PFSK-1 (cell line): ENCODE measurements around the gene ARHGAP42.

Experiments used
- FOXP2 ChIP-seq: optimal IDR thresholded peaks from 2 replicates; pipeline ENCODE3; 2011; ENCODE audit warnings: borderline replicate concordance, control low read depth, inconsistent platforms; ENCODE audit not compliant: insufficient read depth; ENCODE audit errors: extremely low read length, extremely low read depth
- POLR2AphosphoS5 ChIP-seq: IDR thresholded peaks from 2 replicates; pipeline ENCODE4 v1.6.1; 2012; ENCODE audit warnings: low read depth, mild to moderate bottlenecking, control low read depth, low read length, moderate library complexity
- SIN3A ChIP-seq: IDR thresholded peaks from 2 replicates; pipeline ENCODE4 v1.6.1; 2012; ENCODE audit warnings: mild to moderate bottlenecking, low read length, moderate library complexity, borderline replicate concordance; ENCODE audit not compliant: insufficient read depth
- TAF1 ChIP-seq: IDR thresholded peaks from 2 replicates; pipeline ENCODE4 v1.6.1; 2012; ENCODE audit warnings: low read length, control low read depth, borderline replicate concordance; ENCODE audit not compliant: insufficient read depth
- TF ChIP-seq, protein P1 (sequence below), 2 experiments: IDR thresholded peaks; 2 replicates each; pipeline versions ENCODE4 v1.6.1 to v1.8.0; 2011 to 2012; ENCODE audit warnings: low read depth in 2 of 2, low read length in 2 of 2, control low read depth in 1 of 2, inconsistent platforms in 1 of 2, mild to moderate bottlenecking in 1 of 2, moderate library complexity in 1 of 2; ENCODE audit not compliant: insufficient read depth in 1 of 2

The ARHGAP42 gene

DNA sequence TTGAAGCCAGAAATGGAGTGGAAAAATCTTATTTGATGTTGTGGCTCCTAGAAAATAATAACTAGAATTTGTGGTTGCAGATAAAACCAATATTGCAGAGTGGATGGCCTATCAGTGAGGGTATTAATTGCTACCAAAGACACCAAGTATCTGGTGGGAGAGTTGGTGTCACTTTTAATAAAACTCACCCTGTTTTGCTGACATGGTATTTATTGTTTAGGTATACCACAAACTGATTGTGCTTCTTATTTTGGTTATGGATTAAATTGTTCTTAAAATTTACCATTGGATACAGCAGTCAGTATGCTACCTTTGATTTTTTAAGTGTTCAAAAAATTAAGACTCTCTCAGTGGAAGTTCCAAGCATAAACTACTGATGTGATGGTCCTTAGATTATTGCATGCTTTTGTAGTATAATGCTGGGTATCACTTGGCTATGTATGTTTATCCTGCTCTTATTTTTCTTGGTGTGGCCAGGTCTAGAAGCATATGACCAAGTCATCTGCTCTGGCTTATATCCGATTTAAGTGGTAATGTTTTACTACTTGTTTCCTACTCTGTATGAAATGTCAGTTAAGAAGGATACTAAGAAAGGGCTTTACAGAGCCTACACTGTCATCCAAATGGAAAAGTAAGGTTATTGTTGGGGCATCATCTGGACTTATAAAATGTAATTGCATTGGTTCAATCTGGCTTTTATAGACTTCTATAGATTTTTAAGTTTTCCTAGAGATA is 101.6 kb downstream of the ARHGAP42 start:
- no peak for TF ChIP-seq POLR2AphosphoS5
- TF ChIP-seq FOXP2 = no peak
- no peak for TF ChIP-seq SIN3A
- TF ChIP-seq, protein P1, sequence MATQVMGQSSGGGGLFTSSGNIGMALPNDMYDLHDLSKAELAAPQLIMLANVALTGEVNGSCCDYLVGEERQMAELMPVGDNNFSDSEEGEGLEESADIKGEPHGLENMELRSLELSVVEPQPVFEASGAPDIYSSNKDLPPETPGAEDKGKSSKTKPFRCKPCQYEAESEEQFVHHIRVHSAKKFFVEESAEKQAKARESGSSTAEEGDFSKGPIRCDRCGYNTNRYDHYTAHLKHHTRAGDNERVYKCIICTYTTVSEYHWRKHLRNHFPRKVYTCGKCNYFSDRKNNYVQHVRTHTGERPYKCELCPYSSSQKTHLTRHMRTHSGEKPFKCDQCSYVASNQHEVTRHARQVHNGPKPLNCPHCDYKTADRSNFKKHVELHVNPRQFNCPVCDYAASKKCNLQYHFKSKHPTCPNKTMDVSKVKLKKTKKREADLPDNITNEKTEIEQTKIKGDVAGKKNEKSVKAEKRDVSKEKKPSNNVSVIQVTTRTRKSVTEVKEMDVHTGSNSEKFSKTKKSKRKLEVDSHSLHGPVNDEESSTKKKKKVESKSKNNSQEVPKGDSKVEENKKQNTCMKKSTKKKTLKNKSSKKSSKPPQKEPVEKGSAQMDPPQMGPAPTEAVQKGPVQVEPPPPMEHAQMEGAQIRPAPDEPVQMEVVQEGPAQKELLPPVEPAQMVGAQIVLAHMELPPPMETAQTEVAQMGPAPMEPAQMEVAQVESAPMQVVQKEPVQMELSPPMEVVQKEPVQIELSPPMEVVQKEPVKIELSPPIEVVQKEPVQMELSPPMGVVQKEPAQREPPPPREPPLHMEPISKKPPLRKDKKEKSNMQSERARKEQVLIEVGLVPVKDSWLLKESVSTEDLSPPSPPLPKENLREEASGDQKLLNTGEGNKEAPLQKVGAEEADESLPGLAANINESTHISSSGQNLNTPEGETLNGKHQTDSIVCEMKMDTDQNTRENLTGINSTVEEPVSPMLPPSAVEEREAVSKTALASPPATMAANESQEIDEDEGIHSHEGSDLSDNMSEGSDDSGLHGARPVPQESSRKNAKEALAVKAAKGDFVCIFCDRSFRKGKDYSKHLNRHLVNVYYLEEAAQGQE (IDR thresholded peaks at IDR 0.05; ENCODE audit: insufficient read depth in 1 of 2, low read depth in 2 of 2, low read length in 2 of 2) = no peak
- no peak for TF ChIP-seq TAF1

DNA sequence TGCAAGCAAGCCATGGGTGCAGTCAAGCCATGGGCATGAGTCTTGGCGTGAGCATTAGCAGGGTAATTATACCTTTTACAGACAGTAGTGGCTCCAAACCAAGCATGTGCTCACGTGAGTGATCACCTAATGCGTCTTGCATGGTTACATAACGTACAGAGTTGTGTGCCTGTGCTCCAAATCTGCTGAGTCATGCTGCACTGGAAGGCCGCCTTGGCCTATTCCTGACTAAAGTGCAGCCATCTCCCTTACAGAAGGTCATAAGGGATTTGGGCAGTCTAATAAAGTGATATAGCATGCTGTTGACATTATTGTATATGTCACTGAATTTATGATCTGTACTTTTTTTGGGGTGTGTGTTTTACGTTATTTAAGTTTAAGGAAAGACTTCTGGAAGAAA is 102.4 kb downstream of the ARHGAP42 start:
- TF ChIP-seq, protein P1 (IDR thresholded peaks at IDR 0.05; ENCODE audit: insufficient read depth in 1 of 2, low read depth in 2 of 2, low read length in 2 of 2) = no peak
- TF ChIP-seq TAF1 (no peak), SIN3A (no peak), FOXP2 (no peak), POLR2AphosphoS5 (no peak)

DNA sequence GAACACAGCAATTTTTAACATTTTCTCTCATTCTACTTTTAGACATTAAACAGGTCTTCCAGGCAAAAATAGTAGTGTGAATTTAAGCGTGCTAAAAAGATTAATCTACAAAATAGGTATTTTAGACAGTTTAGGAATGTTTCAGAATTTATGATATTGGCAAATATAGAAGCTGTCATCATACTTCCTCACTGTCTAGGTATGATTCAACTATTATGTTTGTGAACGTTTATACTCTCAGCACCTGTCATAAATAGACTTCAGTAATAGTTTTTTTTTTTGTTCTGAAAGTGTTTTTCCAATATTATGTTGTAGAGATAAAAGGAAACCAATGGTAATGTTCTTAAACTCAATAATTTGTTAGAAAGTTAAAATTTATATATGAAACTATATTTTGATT is 103.0 kb downstream of the ARHGAP42 start:
- no peak for TF ChIP-seq POLR2AphosphoS5
- TF ChIP-seq FOXP2 = no peak
- TF ChIP-seq, protein P1 (IDR thresholded peaks at IDR 0.05; ENCODE audit: insufficient read depth in 1 of 2, low read depth in 2 of 2, low read length in 2 of 2) = no peak
- no peak for TF ChIP-seq SIN3A
- no peak for TF ChIP-seq TAF1

DNA sequence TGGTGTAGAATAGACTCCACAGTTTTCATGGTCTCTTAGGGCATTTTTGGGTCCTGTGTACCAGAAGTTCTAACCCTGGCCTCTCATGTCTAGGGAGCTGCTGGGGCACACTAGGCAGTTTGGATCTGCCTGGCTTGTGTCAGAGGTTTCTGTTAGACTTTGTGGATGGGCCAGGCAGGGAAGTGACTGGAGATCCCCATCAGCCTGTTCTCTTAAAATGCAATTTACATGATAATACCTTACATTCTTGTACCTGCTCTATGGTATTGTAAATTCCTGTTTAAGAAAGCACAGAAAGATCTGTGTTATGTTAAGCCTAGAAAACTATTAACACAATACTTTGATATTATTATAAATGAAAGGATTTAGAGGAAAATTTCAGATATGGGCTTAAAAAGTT is 104.0 kb downstream of the ARHGAP42 start:
- TF ChIP-seq SIN3A (no peak), TAF1 (no peak), POLR2AphosphoS5 (no peak), FOXP2 (no peak)
- TF ChIP-seq, protein P1 (IDR thresholded peaks at IDR 0.05; ENCODE audit: insufficient read depth in 1 of 2, low read depth in 2 of 2, low read length in 2 of 2) = no peak

DNA sequence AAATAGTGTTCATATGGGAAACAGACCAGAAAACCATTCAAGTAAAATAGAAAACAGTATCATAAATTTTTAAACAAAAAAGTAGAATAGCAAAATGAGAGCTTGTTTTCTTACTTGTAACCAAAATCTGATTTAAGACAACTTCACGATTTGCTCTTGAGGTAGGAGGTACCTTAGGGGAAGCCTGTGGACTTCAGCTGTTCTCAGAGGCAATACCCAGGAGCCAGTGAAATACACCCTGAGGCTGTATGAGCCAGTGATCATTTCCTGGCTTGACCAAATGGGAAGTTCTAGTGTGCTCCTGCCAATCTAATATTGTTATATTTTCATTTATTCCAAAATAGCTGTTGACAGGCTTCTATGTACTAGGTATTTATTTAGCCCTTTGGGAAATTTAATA is 104.8 kb downstream of the ARHGAP42 start:
- TF ChIP-seq, protein P1 (IDR thresholded peaks at IDR 0.05; ENCODE audit: insufficient read depth in 1 of 2, low read depth in 2 of 2, low read length in 2 of 2) = no peak
- TF ChIP-seq FOXP2 = no peak
- TF ChIP-seq TAF1 = no peak
- TF ChIP-seq POLR2AphosphoS5 = no peak
- TF ChIP-seq SIN3A = no peak
